GM12801 (cell line): ENCODE results near the gene IQSEC3.

ENCODE experiments used
- CTCF ChIP-seq: IDR thresholded peaks from one replicate; pipeline ENCODE4 v1.5.1; 2011; ENCODE audit warnings: control low read depth; ENCODE audit not compliant: insufficient read length; ENCODE audit errors: extremely low read depth

IQSEC3 gene

GRCh38 chr12:185576-185955 lies 119.0 kb downstream of the IQSEC3 start:
- no peak for TF ChIP-seq CTCF

GRCh38 chr12:186006-186625 lies 119.5 kb downstream of the IQSEC3 start:
- TF ChIP-seq CTCF, result no peak

- no peak for TF ChIP-seq CTCF
Observed at GRCh38 chr12:188910-189621, 122.5 kb downstream of the IQSEC3 start.

- TF ChIP-seq CTCF, result no peak
Observed at GRCh38 chr12:189622-189962, 123.0 kb downstream of the IQSEC3 start.

GRCh38 chr12:190881-191280 lies 124.3 kb downstream of the IQSEC3 start:
- no peak for TF ChIP-seq CTCF

- no peak for TF ChIP-seq CTCF
Observed at GRCh38 chr12:191541-191940, 125.0 kb downstream of the IQSEC3 start.

- no peak for TF ChIP-seq CTCF
Observed at GRCh38 chr12:193261-193660, 126.7 kb downstream of the IQSEC3 start.
